Thyroid gland (tissue), 4 donors: ENCODE measurements around the gene KRT38.

Source experiments
- CTCF ChIP-seq, 6 experiments: fragments of 200-600 bp in 3 of 6; fragments of 450-650 bp in 3 of 6; sonication (generic) in 3 of 6; IDR thresholded peaks; one replicate each; pipeline ENCODE4 v1.5.1; 2016 to 2019; ENCODE audit warnings: antibody characterized with exemption in 6 of 6, mild to moderate bottlenecking in 2 of 6, inconsistent platforms in 1 of 6, moderate library complexity in 1 of 6
- POLR2A ChIP-seq, 2 donors: fragments of 450-650 bp; IDR thresholded peaks; one replicate each; pipeline ENCODE4 v1.6.1; 2017; ENCODE audit warnings: antibody characterized with exemption in 2 of 2, mild to moderate bottlenecking in 2 of 2, moderate library complexity in 1 of 2

GRCh38 chr17:41440531-41441033, at the start of gene KRT38:
- TF ChIP-seq POLR2A (IDR thresholded peaks at IDR 0.05): no peak
- TF ChIP-seq CTCF (IDR thresholded peaks at IDR 0.05): no peak
